GM19468 (cell line): ENCODE results near the gene OR6C68.
"Not testable (repeated sequence)": the region's sequence is repeated elsewhere in the genome, so short reads cannot be mapped to it uniquely, and the experiment has no call there.

Experiments used
- ATAC-seq: cut with Tn5 transposase; IDR thresholded peaks from one replicate; pipeline ENCODE4 v1.9.1; 2021; ENCODE audit warnings: mild to moderate bottlenecking, moderate library complexity, moderate number of reproducible peaks; ENCODE audit not compliant: unreplicated experiment; ENCODE audit errors: extremely low read depth

Gene OR6C68

DNA sequence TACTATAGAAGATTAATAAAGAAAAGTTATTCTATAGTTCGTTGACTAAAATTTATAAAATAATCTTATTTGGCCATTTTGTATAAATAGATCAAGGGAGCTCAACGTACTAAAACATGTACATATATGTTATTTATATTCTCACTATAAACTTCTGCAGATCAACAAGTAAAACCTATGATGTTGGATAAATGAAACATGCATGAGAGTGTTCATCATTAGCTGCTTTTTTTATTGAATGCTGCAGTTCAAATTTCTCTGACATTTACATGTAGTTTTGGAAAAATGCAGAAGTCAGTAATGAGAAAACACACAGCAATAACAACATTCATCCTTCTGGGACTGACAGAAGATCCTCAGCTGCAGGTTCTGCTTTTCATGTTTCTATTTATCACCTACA lies at the start of gene OR6C68:
OR6C68 (plus strand) TSS at position 301 of the 400 bp plus-strand sequence; CDS start at position 301, 0 bp downstream.
- no peak for ATAC-seq

DNA sequence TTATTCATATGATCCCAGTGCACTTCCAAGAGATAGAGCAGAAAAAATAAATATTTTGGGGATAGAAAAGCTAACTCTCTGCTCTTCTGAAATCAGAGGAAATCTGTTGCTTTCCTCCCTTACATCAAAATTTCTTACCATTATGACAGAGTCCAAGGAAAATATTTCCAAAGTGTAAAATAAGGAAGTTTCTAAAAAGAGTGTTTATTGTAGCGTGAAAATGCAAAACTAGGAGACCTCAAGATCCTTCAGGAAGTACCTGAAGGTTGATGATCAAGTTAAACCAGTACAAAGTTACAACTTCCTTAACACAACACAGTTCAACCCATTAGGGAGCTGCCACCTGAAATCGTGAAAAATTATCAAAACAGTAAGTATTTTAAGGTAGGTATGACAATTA lies 48.4 kb upstream of the OR6C68 start, which contains the start of gene OR6C2:
OR6C2 (plus strand) TSS at position 301 of the 400 bp plus-strand sequence. CDS start 8,138 bp downstream, outside the sequence.
- no peak for ATAC-seq

DNA sequence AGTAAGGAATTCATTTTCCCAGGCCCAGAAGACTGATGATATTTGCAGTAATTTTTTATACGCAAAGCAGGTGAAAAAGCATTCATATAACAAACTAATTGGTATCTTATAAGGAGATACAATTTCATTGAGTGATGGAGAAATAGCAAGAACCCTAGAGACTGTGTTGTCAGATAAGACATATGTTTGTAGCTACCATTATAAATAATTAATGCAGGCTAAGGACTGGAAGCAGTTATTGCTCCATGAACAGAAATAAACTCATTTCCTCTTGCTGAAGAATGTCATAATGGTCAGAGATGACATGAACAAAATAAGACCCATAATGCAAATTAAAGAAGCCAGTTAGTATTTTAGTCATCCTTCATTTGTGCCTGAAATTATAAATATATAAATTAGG lies 46.8 kb upstream of the OR6C68 start:
- ATAC-seq, result no peak

DNA sequence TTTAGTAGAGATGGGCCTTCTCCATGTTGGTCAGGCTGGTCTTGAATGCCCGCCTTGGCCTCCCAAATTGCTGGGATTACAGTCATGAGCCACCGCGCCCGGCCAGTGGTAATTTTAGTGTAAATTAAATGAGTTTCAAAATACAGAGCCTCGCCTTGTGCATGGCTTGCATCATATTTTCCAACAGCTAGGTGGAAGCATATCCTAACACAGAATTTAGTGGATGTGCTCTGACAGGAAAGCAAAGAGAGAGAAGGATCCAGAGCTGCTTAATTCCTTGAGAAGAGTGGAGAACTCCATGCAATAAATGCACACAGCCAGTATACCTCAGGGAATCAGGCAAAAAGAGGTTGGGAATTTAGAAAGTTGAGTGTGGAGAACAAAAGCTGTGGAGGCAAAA lies 45.9 kb upstream of the OR6C68 start:
- no peak for ATAC-seq

DNA sequence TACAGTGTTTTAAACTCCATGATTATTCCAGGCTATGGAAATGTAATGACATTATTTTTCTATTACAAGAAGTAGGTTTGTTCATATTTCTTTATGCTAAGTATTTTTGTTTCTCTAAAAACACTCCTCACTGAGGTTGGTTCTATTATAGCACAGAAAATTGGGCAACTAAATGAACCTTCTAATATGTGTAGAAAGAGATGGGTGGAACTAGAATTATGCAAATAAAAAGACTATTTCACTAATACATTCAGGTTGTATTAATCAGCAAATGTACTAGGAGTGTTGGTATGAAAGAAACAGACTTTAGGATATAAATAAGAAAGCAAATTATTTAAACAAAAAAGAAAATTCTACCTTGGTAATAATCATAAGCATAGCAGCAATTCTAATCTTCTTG lies 43.4 kb upstream of the OR6C68 start:
- no peak for ATAC-seq

DNA sequence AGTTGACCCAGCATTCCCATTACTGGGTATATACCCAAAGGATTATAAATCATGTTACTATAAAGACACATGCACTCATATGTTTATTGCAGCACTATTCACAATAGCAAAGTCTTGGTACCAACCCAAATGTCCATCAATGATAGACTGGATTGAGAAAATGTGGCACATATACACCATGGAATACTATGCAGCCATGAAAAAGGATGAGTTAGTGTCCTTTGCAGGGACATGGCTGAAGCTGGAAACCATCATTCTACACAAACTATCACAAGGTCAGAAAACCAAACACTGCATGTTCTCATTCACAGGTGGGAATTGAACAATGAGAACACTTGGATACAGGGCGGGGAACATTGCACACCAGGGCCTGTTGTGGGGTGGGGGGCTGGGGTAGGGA lies 27.3 kb upstream of the OR6C68 start:
- ATAC-seq, result not testable (repeated sequence)

DNA sequence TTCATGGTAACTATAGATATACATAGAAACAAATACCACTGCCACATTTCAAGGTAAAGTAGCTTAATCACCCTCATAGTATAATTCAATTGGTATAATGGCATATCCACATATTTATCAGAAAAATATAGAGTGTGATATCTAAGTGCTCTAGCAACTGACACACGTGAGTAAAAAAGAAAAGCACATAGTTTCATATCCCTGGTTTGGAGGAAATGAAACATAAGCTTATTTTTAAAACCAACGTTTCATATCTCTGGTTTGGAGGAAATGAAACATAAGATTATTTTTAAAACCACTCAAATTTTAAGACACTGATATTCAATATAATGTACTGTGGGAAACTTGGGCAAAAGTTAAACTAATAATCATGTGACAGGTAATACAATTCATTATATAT lies 24.3 kb upstream of the OR6C68 start:
- ATAC-seq, result peak; percentile 63

DNA sequence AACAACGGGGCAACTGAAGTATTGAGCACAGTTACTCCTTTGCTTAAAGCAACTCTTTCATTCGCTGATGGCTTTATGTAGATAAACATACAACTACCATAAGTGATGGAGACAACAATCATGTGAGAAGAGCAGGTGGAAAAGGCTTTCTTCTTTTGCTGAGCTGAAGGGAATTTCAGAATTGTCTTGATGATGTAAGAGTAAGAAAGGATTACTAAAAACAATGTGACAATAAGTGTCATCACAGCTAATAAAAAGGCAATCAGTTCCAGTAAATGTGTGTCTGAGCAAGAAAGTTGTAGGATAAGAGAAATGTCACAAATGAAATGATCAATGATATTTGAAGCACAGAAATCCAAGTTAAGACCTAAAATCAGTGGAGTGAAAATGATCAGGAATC lies 22.9 kb upstream of the OR6C68 start:
- no peak for ATAC-seq

DNA sequence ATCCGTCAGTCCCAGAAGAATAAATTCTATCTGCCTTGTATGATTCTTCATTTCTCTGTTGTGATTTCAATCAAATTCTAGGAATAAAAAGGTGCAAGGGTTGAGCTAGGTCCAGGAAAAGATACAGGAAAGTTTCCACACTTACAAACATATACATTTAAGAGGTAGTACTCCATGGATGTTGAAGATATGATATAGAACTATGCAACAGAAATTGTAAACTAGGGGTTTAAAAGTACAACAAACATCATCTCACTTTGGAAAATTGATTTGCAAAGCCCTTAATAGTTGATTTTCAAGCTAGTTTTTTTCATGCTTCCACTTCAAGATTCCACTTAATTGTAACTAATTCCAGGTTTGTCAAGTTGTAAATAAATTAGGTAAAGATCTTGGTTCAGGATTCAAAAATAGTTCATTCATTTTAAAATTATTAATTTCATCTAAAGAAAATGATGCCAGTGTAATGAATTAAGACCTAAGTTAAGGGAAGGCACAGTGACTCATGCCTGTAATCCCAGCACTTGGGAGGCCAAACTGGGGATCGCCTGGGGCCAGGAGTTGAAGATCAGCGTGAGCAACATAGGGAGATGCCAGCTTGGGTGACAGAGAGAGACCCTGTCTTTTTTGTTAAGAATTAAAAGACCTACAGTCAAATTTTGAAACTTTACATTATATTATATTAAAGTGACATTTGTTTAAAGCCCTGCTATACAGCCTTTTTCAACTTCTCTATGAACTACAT lies 21.9 kb upstream of the OR6C68 start, which contains the start of gene OR6C70:
OR6C70 (minus strand) TSS at position 51 of the 742 bp plus-strand sequence; CDS start at position 51, 0 bp downstream.
- ATAC-seq, result no peak

DNA sequence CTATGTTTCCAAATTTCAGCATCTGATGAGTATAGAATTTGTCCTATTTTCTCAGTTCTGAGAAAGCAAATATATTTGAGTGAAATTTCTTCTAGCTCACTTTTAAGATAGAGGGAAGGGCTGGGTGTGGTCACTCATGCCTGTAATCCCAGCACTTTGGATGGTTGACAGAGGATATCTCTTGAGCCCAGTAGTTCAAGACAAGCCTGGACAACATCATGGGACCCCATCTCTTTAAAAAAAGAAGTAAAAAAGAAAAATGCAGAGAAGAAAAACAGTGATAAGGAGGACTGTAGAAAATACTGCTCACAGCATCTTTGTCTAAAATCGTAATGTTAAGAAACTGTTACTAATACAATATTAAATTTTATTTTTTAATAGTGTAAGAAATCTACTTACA lies 19.9 kb upstream of the OR6C68 start:
- ATAC-seq, result no peak

DNA sequence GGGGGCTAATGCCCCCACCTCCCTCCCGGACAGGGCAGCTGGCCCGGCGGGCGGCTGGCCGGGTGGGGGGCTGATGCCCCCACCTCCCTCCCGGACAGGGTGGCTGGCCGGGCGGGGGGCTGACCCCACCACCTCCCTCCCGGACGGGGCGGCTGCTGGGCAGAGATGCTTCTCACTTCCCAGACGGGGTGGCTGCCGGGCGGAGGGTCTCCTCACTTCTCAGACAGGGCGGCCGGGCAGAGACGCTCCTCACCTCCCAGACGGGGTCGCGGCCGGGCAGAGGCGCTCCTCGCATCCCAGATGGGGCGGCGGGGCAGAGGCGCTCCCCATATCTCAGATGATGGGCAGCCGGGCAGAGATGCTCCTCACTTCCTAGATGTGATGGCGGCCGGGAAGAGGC lies 13.0 kb upstream of the OR6C68 start:
- ATAC-seq, result not testable (repeated sequence)

DNA sequence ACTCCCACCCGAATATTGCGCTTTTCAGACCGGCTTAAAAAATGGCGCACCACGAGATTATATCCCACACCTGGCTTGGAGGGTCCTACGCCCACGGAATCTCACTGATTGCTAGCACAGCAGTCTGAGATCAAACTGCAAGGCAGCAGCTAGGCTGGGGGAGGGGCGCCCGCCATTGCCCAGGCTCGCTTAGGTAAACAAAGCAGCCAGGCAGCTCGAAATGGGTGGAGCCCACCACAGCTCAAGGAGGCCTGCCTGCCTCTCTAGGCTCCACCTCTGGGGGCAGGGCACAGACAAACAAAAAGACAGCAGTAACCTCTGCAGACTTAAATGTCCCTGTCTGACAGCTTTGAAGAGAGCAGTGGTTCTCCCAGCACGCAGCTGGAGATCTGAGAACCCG lies 7.9 kb upstream of the OR6C68 start:
- not testable (repeated sequence) for ATAC-seq

DNA sequence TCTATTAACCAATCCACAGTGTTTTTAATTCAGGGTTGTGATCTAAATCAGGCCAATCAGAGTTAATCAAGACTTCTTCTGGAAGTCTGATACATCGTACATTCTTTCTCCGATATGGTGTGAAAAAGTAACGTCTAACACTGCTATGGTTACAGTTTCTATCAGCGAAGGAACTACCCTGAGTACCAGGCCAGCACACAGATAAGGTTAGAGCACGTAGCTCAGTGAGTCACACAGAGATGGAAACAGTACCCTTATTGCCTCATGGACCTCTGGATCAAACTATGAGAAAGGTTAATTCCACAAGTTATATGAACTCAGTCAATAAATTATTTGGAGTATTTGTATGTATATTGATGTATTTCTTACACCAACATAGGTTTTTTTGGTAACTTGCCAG lies 3.3 kb downstream of the OR6C68 start:
- ATAC-seq, result no peak

DNA sequence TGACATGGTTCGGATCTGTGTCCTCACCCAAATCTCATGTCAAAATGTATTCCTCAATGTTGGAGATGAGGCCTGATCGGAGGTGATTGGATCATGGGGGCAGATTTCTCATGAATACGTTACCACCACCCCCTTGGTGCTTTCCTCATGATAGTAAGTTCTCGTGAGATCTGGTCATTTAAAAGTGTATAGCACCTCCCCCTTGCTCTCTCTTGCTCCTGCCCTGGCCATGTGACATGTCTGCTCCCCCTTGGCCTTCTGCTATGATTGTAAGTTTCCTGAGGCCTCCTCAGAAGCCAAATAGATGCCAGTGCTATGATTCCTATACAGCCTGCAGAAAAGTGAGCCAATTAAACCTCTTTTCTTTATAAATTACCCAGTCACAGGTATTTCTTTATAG lies 7.1 kb downstream of the OR6C68 start:
- ATAC-seq, result no peak

DNA sequence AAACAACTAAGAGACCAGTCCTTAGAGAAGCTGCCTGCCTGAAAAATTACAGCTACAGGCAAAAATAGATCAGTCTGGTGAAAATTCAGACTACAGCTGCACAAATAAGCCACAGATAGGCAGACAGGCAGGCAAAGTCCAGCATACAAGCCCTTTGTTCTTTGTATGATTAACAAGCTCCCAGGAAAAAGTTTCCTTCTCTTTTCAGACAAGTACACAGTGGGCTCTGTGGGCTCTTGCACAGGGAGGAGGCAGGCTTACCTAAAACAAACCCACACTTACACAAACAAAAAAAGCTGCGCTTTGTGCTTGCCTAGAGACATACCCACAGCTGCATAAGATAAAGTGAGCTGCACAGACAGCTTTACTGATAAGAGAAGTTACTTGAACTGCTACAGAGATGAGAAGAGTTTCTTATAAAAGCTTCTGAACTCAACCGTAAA lies 7.7 kb downstream of the OR6C68 start:
- ATAC-seq, result no peak

DNA sequence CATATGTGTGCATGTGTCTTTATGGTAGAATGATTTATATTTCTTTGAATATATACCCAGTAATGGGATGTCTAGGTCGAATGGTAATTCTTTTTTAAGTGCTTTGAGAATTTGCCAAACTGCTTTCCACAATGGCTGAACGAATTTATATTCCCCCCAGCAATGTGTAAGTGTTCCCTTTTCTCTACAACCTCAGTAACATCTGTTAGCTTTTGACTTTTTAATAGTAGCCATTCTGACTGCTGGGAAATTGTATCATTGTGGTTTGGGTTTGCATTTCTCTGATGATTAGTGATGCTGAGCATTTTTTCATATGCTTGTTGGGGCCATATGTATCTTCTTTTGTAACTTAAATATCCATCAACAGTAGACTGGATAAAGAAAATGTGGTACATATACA lies 9.4 kb downstream of the OR6C68 start:
- ATAC-seq, result no peak

DNA sequence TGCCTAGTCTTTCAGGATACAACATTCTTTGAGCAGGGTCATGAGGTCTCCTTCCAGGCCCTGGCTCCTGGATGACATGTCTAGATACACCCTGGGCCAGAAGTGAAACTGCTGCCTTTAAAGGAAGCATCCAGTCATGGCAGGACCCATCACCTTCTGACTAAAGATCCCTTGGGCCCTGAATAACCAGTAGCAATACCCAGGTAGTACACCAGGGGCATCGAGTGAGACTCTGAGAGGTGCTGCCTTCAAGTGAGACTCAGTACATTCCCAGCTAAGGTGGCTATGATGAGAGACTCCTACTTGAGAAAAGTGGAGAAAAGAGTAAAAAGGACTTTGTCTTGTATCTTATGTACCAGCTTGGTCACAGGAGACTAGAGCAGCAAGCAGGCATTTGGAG lies 23.5 kb downstream of the OR6C68 start:
- ATAC-seq, result no peak

DNA sequence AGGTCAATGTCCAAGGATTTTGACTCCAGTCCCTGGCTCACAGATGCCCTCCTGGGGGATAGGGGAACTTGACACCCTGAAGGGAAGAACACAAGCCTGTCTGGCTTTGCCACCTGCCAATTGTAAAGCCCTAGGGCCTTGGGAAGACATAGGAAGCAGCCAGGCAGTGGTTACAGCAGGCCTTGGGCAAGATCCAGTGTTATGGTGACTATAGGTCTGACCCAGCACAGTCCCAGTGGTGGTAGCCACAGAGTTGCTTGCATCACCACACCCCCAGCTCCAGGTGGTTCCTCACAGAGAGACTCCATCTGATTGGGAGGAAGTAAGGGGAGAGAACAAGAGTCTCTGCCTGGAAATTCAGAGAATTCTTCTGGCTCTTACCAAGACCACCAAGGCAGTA lies 24.2 kb downstream of the OR6C68 start:
- ATAC-seq, result no peak
